Panc1 (cell line): Measurements from ENCODE around the gene TAMM41. TPM values are rescaled to one million over a fixed set of nuclear protein-coding genes. Genes with fewer than 3 reads are reported as not detected.

Experiments used
- ATAC-seq: fragments of 200-7000 bp; cut with Tn5 transposase; 2 replicates; pipeline ENCODE4 v1.9.1; 2020; ENCODE audit warnings: mild to moderate bottlenecking, moderate library complexity
- BruUV-seq: library from RNA; stranded (reverse); fragments of 400-500 nt; replicated peaks from 2 replicates; lab custom pipeline; 2021; lab: Mats Ljungman, UMichigan
- CTCF ChIA-PET: fragments of 300-600 bp; sonication (Branson Sonifier 250); formaldehyde crosslinking; loops from one replicate; lab custom pipeline; 2022; ENCODE audit warnings: antibody characterized with exemption; lab: Charles Lee
- POLR2A ChIA-PET: fragments of 300-600 bp; sonication (Branson Sonifier 250); formaldehyde crosslinking; loops from one replicate; lab custom pipeline; 2022; ENCODE audit warnings: antibody characterized with exemption; lab: Charles Lee
- DNase-seq: peaks from one replicate; pipeline ENCODE4 v3.0.0-alpha.2; 2010; ENCODE audit warnings: low read depth, low spot score
- H3K27ac ChIP-seq: 2 replicates; pipeline ENCODE4 v1.5.1; 2011; ENCODE audit warnings: mild to moderate bottlenecking, low read length, inconsistent platforms
- H3K27me3 ChIP-seq: fragments of 200-500 bp; sonication (Bioruptor generic); 2 replicates; pipeline ENCODE4 v1.6.0; 2014; ENCODE audit warnings: low read length, inconsistent platforms; ENCODE audit not compliant: control insufficient read depth, insufficient read depth
- H3K36me3 ChIP-seq: fragments of 200-500 bp; sonication (Bioruptor generic); 2 replicates; pipeline ENCODE4 v1.5.1; 2014; ENCODE audit warnings: inconsistent platforms, mild to moderate bottlenecking, low read length, moderate library complexity; ENCODE audit not compliant: control insufficient read depth, insufficient read depth
- H3K4me1 ChIP-seq: 2 replicates; pipeline ENCODE4 v1.5.1; 2011; ENCODE audit warnings: inconsistent platforms, mild to moderate bottlenecking, low read length, moderate library complexity; ENCODE audit not compliant: control insufficient read depth, insufficient read depth
- H3K4me3 ChIP-seq, 2 experiments: 2 replicates each; pipeline ENCODE4 v1.5.1; 2011 to 2012; ENCODE audit warnings: low read depth in 2 of 2, low read length in 2 of 2, mild to moderate bottlenecking in 2 of 2, inconsistent platforms in 1 of 2, moderate library complexity in 1 of 2
- H3K9me3 ChIP-seq: fragments of 200-500 bp; sonication (Bioruptor generic); 2 replicates; pipeline ENCODE4 v1.5.1; 2014; ENCODE audit warnings: low read depth, mild to moderate bottlenecking, inconsistent platforms, low read length, moderate library complexity; ENCODE audit not compliant: control insufficient read depth, insufficient read depth
- POLR2AphosphoS5 ChIP-seq: IDR thresholded peaks from 2 replicates; pipeline ENCODE4 v1.6.1; 2012; ENCODE audit warnings: mild to moderate bottlenecking, low read depth, low read length, moderate library complexity
- SIN3A ChIP-seq: IDR thresholded peaks from 2 replicates; pipeline ENCODE4 v1.6.1; 2012; ENCODE audit warnings: low read depth, mild to moderate bottlenecking, low read length, moderate library complexity, borderline replicate concordance; ENCODE audit not compliant: insufficient read depth
- TCF7L2 ChIP-seq: IDR thresholded peaks from 2 replicates; pipeline ENCODE4 v1.6.1; 2011; ENCODE audit warnings: mild to moderate bottlenecking, low read depth, low read length, inconsistent platforms
- in situ Hi-C: cut with HindIII; loops from 2 replicates; pipeline ENCODE4 v1.10.0; 2016; ENCODE audit warnings: low sequenced_read_pairs, low pct_unique_long_range_greater_than_20kb
- intact Hi-C: fragments of 100-400 bp; cut with micrococcal nuclease; formaldehyde crosslinking; loops from one replicate; pipeline ENCODE4 v1.10.0; 2022; ENCODE audit not compliant: unreplicated experiment
- total RNA-seq: library from RNA; stranded (reverse); gene quantifications from one replicate; pipeline ENCODE4 v1.2.1, GENCODE V29; 2021; ENCODE audit not compliant: unreplicated experiment
- TF ChIP-seq, protein P1 (sequence below), 2 experiments: IDR thresholded peaks; 2 replicates each; pipeline ENCODE4 v1.6.1; 2011 to 2012; ENCODE audit warnings: low read depth in 2 of 2, control low read depth in 1 of 2, low read length in 1 of 2, mild to moderate bottlenecking in 1 of 2, moderate library complexity in 1 of 2; ENCODE audit not compliant: insufficient read depth in 1 of 2
- TF ChIP-seq, protein P2 (sequence below): fragments of 450-650 bp; IDR thresholded peaks from 2 replicates; pipeline ENCODE4 v1.5.1; 2017; ENCODE audit warnings: mild to moderate bottlenecking

Gene TAMM41
- total RNA-seq, 1 experiment from 2014 or later: 10.8 TPM

DNA sequence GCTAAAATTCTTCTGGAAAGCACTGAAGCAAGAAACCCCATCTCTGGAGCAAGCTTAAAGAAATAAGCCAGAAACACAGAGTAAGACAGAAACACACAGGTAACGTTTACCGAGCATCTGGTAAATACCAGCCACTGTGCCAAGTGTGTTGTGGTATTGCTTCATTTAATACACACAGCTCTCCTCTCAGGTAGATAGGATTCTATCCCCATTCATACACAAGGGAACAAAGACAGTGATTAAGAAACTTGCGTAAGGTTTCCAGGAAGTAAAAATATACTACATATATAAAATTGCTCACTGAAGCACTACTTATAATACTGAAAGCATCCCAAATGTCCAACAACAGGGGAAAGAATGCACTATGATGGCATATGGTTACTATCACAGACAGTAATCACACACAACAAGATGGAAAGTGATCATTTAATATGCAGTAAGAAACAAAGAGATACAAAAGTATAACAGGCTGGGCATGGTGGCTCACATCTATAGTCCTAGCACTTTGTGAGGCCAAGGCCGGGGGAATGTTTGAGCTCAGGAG is 27.5 kb downstream of the TAMM41 start:
- CTCF ChIA-PET: no interaction called here
- no TSS peak for BruUV-seq
- intact Hi-C loops (no loop called here), in situ Hi-C loops (no loop called here)
- Histone ChIP-seq H3K4me3 (no peak overlapping the region), H3K4me1 (no peaks in the 10 kb centered on the region), H3K27me3 (no peaks in the 10 kb centered on the region), H3K27ac (no peak overlapping the region), H3K36me3 (no peaks in the 10 kb centered on the region), H3K9me3 (no peaks in the 10 kb centered on the region)
- POLR2A ChIA-PET: no interaction called here
- no peak for ATAC-seq
- DNase-seq: no peak
- TF ChIP-seq POLR2AphosphoS5: no peak

DNA sequence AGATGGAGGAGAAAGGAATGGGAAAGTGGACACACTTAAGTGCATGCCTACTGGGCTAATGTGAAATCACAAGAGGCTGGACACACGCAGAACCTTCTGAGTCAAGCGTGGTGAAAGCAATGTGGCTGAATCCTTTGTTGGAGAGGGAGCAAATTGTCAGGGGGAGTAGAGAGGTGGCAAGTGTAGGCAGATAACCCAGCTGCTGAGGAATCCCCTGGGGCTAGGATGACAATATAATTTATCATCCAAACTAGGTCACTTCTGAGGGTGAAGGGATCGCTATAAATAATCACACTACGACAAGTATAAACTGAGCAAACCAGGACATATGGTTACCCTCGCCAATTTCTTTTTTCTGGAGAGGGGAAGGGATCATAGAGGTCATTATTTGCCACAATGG is 28.7 kb downstream of the TAMM41 start:
- no peaks in the 10 kb centered on the region for H3K4me1 ChIP-seq

DNA sequence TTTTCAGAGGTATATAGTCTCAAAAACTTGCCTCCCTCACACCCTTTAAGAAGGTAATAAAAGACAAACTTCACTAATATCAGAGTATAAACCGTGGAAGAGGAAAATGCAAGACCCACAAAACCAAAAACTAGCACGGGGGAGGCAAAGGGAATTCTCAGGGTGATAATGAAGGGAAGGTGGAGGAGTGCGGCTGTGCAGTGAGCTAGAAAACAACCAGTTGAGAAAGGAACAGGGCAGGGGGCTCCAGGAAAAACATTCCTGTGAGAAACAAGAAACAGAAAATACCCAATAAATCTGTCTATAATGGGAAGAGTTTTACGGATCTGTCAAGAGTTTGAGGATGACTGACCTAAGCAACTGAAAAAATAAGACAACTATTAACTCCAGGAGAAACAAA is 31.6 kb downstream of the TAMM41 start:
- ChIA-PET CTCF (interaction anchor here (0.8 kb wide), 1 partner anchor 129 kb away, joined by 3 read pairs; no protein-coding TSS in a partner anchor), POLR2A (no interaction called here)
- BruUV-seq: no TSS peak
- Histone ChIP-seq H3K4me1 (no peaks in the 10 kb centered on the region), H3K4me3 (no peak overlapping the region), H3K27me3 (no peaks in the 10 kb centered on the region), H3K27ac (no peak overlapping the region), H3K9me3 (no peaks in the 10 kb centered on the region), H3K36me3 (no peaks in the 10 kb centered on the region)
- ATAC-seq (no peak), DNase-seq (no peak)
- TF ChIP-seq POLR2AphosphoS5 (no peak), TCF7L2 (no peak), SIN3A (no peak)
- TF ChIP-seq, protein P1, sequence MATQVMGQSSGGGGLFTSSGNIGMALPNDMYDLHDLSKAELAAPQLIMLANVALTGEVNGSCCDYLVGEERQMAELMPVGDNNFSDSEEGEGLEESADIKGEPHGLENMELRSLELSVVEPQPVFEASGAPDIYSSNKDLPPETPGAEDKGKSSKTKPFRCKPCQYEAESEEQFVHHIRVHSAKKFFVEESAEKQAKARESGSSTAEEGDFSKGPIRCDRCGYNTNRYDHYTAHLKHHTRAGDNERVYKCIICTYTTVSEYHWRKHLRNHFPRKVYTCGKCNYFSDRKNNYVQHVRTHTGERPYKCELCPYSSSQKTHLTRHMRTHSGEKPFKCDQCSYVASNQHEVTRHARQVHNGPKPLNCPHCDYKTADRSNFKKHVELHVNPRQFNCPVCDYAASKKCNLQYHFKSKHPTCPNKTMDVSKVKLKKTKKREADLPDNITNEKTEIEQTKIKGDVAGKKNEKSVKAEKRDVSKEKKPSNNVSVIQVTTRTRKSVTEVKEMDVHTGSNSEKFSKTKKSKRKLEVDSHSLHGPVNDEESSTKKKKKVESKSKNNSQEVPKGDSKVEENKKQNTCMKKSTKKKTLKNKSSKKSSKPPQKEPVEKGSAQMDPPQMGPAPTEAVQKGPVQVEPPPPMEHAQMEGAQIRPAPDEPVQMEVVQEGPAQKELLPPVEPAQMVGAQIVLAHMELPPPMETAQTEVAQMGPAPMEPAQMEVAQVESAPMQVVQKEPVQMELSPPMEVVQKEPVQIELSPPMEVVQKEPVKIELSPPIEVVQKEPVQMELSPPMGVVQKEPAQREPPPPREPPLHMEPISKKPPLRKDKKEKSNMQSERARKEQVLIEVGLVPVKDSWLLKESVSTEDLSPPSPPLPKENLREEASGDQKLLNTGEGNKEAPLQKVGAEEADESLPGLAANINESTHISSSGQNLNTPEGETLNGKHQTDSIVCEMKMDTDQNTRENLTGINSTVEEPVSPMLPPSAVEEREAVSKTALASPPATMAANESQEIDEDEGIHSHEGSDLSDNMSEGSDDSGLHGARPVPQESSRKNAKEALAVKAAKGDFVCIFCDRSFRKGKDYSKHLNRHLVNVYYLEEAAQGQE (IDR thresholded peaks at IDR 0.05; ENCODE audit: insufficient read depth in 1 of 2, low read depth in 2 of 2, low read length in 1 of 2): no peak
- TF ChIP-seq, protein P2, sequence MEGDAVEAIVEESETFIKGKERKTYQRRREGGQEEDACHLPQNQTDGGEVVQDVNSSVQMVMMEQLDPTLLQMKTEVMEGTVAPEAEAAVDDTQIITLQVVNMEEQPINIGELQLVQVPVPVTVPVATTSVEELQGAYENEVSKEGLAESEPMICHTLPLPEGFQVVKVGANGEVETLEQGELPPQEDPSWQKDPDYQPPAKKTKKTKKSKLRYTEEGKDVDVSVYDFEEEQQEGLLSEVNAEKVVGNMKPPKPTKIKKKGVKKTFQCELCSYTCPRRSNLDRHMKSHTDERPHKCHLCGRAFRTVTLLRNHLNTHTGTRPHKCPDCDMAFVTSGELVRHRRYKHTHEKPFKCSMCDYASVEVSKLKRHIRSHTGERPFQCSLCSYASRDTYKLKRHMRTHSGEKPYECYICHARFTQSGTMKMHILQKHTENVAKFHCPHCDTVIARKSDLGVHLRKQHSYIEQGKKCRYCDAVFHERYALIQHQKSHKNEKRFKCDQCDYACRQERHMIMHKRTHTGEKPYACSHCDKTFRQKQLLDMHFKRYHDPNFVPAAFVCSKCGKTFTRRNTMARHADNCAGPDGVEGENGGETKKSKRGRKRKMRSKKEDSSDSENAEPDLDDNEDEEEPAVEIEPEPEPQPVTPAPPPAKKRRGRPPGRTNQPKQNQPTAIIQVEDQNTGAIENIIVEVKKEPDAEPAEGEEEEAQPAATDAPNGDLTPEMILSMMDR: no peak
- intact Hi-C loops: no loop called here
- in situ Hi-C loops: no loop called here

More for the DNA sequence above, 28.7 kb downstream of the TAMM41 start:
- Histone ChIP-seq H3K27ac (no peak overlapping the region), H3K36me3 (no peaks in the 10 kb centered on the region), H3K4me3 (no peak overlapping the region), H3K27me3 (no peaks in the 10 kb centered on the region), H3K9me3 (no peaks in the 10 kb centered on the region)
- TF ChIP-seq, protein P1 (IDR thresholded peaks at IDR 0.05; ENCODE audit: insufficient read depth in 1 of 2, low read depth in 2 of 2, low read length in 1 of 2): no peak
- TF ChIP-seq, protein P2: no peak
- TF ChIP-seq TCF7L2: no peak
- no peak for TF ChIP-seq POLR2AphosphoS5
- TF ChIP-seq SIN3A: no peak
- DNase-seq (no peak), ATAC-seq (no peak)
- no TSS peak for BruUV-seq
- intact Hi-C loops (no loop called here), in situ Hi-C loops (no loop called here)
- POLR2A ChIA-PET: no interaction called here
- CTCF ChIA-PET: no interaction called here
